Gastrocnemius medialis (tissue), 4 donors: ENCODE results near the gene LRIG1.

Source experiments
- POLR2A ChIP-seq, 2 donors: fragments of 450-650 bp; IDR thresholded peaks; one replicate each; pipeline ENCODE4 v1.6.1; 2017; ENCODE audit warnings: antibody characterized with exemption in 2 of 2, mild to moderate bottlenecking in 2 of 2, moderate library complexity in 2 of 2
- TF ChIP-seq, protein P1 (sequence below), 5 experiments: fragments of 450-650 bp in 3 of 5; fragments of 200-600 bp in 2 of 5; sonication (generic) in 2 of 5; IDR thresholded peaks in 4 of 5; conservative IDR thresholded peaks in 1 of 5; 1 replicate in 4 of 5; 2 replicates in 1 of 5; pipeline ENCODE4 v1.5.1; 2016 to 2019; ENCODE audit warnings: antibody characterized with exemption in 5 of 5, mild to moderate bottlenecking in 3 of 5, moderate library complexity in 3 of 5

DNA sequence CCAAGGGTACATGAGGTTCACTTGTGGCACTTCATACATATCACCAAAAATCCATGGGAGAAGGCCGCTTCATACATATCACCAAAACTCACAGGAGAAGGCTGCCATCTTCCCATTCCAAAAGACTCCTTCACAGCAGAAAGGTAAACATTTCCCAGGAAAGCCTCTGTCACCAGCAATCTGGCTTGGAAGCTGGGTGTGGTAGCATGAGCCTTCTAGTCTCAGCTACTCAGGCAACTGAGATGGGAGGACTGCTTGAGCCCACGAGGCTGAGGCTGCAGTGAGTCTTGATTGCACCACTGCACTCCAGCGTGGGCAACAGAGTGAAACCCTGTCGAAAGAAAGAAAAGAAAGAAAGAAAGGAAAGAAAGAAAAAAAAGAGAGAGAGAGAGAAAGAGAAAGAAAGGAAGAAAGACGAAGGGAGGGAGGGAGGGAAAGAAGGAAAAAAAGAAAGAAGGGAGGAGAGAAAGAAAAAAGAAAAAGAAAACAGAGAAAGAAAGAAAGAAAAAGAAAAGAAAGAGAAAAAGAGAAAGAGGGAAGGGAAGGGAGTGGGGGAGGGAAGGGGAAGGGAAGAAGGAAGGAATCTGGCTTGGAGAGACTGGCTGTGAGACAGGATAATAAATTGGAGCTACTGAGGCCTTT lies 7.2 kb downstream of the LRIG1 start:
- TF ChIP-seq POLR2A (IDR thresholded peaks at IDR 0.05) = no peak
- TF ChIP-seq, protein P1, sequence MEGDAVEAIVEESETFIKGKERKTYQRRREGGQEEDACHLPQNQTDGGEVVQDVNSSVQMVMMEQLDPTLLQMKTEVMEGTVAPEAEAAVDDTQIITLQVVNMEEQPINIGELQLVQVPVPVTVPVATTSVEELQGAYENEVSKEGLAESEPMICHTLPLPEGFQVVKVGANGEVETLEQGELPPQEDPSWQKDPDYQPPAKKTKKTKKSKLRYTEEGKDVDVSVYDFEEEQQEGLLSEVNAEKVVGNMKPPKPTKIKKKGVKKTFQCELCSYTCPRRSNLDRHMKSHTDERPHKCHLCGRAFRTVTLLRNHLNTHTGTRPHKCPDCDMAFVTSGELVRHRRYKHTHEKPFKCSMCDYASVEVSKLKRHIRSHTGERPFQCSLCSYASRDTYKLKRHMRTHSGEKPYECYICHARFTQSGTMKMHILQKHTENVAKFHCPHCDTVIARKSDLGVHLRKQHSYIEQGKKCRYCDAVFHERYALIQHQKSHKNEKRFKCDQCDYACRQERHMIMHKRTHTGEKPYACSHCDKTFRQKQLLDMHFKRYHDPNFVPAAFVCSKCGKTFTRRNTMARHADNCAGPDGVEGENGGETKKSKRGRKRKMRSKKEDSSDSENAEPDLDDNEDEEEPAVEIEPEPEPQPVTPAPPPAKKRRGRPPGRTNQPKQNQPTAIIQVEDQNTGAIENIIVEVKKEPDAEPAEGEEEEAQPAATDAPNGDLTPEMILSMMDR (IDR thresholded peaks at IDR 0.05 in 4 of 5, conservative IDR thresholded peaks at IDR 0.05 in 1 of 5) = no peak
